Smooth muscle cell of the brain vasculature (primary cell): ENCODE results near the gene IDNK.

Experiments used
- DNase-seq: peaks from one replicate; pipeline ENCODE4 v3.0.0-alpha.2; 2012; ENCODE audit warnings: low read depth, low spot score

The IDNK gene

GRCh38 chr9:83633676-83634075 is 10.7 kb downstream of the IDNK start:
- DNase-seq = no peak

GRCh38 chr9:83636813-83637212 is 13.9 kb downstream of the IDNK start:
- DNase-seq = no peak

GRCh38 chr9:83637389-83637788 is 14.4 kb downstream of the IDNK start:
- DNase-seq = no peak

- DNase-seq = no peak
Observed at GRCh38 chr9:83639266-83639665, 16.3 kb downstream of the IDNK start.

GRCh38 chr9:83642793-83643192 is 19.9 kb downstream of the IDNK start:
- DNase-seq = no peak

GRCh38 chr9:83646500-83647239 is 23.7 kb downstream of the IDNK start:
- DNase-seq = no peak

GRCh38 chr9:83649080-83649479 is 26.1 kb downstream of the IDNK start:
- peak; percentile 4 for DNase-seq

- no peak for DNase-seq
Observed at GRCh38 chr9:83649515-83649914, 26.6 kb downstream of the IDNK start.

- no peak for DNase-seq
Observed at GRCh38 chr9:83651558-83651957, 28.6 kb downstream of the IDNK start.

- no peak for DNase-seq
Observed at GRCh38 chr9:83652433-83652832, 29.5 kb downstream of the IDNK start.

- no peak for DNase-seq
Observed at GRCh38 chr9:83655433-83655832, 32.5 kb downstream of the IDNK start.

- DNase-seq = no peak
Observed at GRCh38 chr9:83656032-83656680, 33.2 kb downstream of the IDNK start.

GRCh38 chr9:83656952-83657351 is 34.0 kb downstream of the IDNK start:
- DNase-seq = no peak

GRCh38 chr9:83662933-83663332 is 40.0 kb downstream of the IDNK start:
- no peak for DNase-seq

GRCh38 chr9:83665580-83666200 is 42.7 kb downstream of the IDNK start:
- no peak for DNase-seq

GRCh38 chr9:83669067-83669466 is 46.1 kb downstream of the IDNK start:
- DNase-seq = no peak

GRCh38 chr9:83670381-83670780 is 47.4 kb downstream of the IDNK start:
- DNase-seq = no peak

GRCh38 chr9:83671451-83671850 is 48.5 kb downstream of the IDNK start:
- DNase-seq = no peak

- DNase-seq = no peak
Observed at GRCh38 chr9:83675466-83675865, 52.5 kb downstream of the IDNK start.

GRCh38 chr9:83677596-83677995 is 54.7 kb downstream of the IDNK start:
- no peak for DNase-seq

GRCh38 chr9:83680233-83680632 is 57.3 kb downstream of the IDNK start:
- no peak for DNase-seq

- no peak for DNase-seq
Observed at GRCh38 chr9:83681490-83681889, 58.5 kb downstream of the IDNK start.

- DNase-seq = no peak
Observed at GRCh38 chr9:83688921-83689320, 66.0 kb downstream of the IDNK start.
